ENCODE measurements around the gene USP48.

Gene USP48

GRCh38 chr1:21707891-21708290 lies 75.1 kb downstream of the USP48 start:
- H3K9me3 Mint-ChIP-seq, result no peaks in the 10 kb centered on the region
- H3K36me3 Mint-ChIP-seq, result peaks cover 96% of the 10 kb centered on the region
- no peaks in the 10 kb centered on the region for H3K4me1 Mint-ChIP-seq
- ATAC-seq, result no peak
- no peak overlapping the region for H3K27ac Mint-ChIP-seq
- no peak overlapping the region for H3K4me3 Mint-ChIP-seq
- peak in 1 of 2 donors; percentile 12 for DNase-seq (ENCODE audit: low spot score in 2 of 2)

GRCh38 chr1:21707086-21707840 lies 75.7 kb downstream of the USP48 start:
- Mint-ChIP-seq H3K4me1 (no peaks in the 10 kb centered on the region), H3K4me3 (no peak overlapping the region), H3K27ac (no peak overlapping the region), H3K36me3 (peaks cover 96% of the 10 kb centered on the region), H3K9me3 (no peaks in the 10 kb centered on the region)
- DNase-seq (ENCODE audit: low spot score in 2 of 2) (no peak), ATAC-seq (no peak)

GRCh38 chr1:21706151-21706835 lies 76.7 kb downstream of the USP48 start:
- DNase-seq (ENCODE audit: low spot score in 2 of 2) (peak in 1 of 2 donors; percentile 20), ATAC-seq (no peak)
- no peaks in the 10 kb centered on the region for H3K9me3 Mint-ChIP-seq
- H3K4me3 Mint-ChIP-seq, result no peak overlapping the region
- peaks cover 96% of the 10 kb centered on the region for H3K36me3 Mint-ChIP-seq
- H3K27ac Mint-ChIP-seq, result no peak overlapping the region
- no peaks in the 10 kb centered on the region for H3K4me1 Mint-ChIP-seq

- Mint-ChIP-seq H3K4me3 (no peak overlapping the region), H3K9me3 (no peaks in the 10 kb centered on the region), H3K27ac (no peak overlapping the region), H3K36me3 (peaks cover 100% of the 10 kb centered on the region), H3K4me1 (no peaks in the 10 kb centered on the region)
- no peak for ATAC-seq
- DNase-seq (ENCODE audit: low spot score in 2 of 2), result peak in 1 of 2 donors; percentile 12
These were observed 77.5 kb downstream of the USP48 start for GRCh38 chr1:21705303-21705980.

- Mint-ChIP-seq H3K36me3 (peaks cover 100% of the 10 kb centered on the region), H3K4me3 (no peak overlapping the region), H3K9me3 (no peaks in the 10 kb centered on the region), H3K27ac (peak overlapping the region; percentile 64), H3K4me1 (no peaks in the 10 kb centered on the region)
- DNase-seq (ENCODE audit: low spot score in 2 of 2) (no peak), ATAC-seq (no peak)
These were observed 78.8 kb downstream of the USP48 start for GRCh38 chr1:21704145-21704544.

GRCh38 chr1:21703318-21703963 lies 79.5 kb downstream of the USP48 start:
- DNase-seq (ENCODE audit: low spot score in 2 of 2), result no peak
- Mint-ChIP-seq H3K27ac (no peak overlapping the region), H3K4me1 (no peaks in the 10 kb centered on the region), H3K4me3 (no peak overlapping the region), H3K36me3 (peaks cover 100% of the 10 kb centered on the region), H3K9me3 (no peaks in the 10 kb centered on the region)
- ATAC-seq, result no peak

- no peak overlapping the region for H3K27ac Mint-ChIP-seq
- peaks cover 100% of the 10 kb centered on the region for H3K36me3 Mint-ChIP-seq
- DNase-seq (ENCODE audit: low spot score in 2 of 2) (no peak), ATAC-seq (no peak)
- no peaks in the 10 kb centered on the region for H3K4me1 Mint-ChIP-seq
- no peaks in the 10 kb centered on the region for H3K9me3 Mint-ChIP-seq
- no peak overlapping the region for H3K4me3 Mint-ChIP-seq
These were observed 80.2 kb downstream of the USP48 start for GRCh38 chr1:21702780-21703179.

GRCh38 chr1:21701401-21701800 lies 81.5 kb downstream of the USP48 start:
- peaks cover 100% of the 10 kb centered on the region for H3K36me3 Mint-ChIP-seq
- ATAC-seq (no peak), DNase-seq (ENCODE audit: low spot score in 2 of 2) (no peak)
- H3K4me1 Mint-ChIP-seq, result no peaks in the 10 kb centered on the region
- H3K4me3 Mint-ChIP-seq, result no peak overlapping the region
- peak overlapping the region; percentile 18 for H3K27ac Mint-ChIP-seq
- H3K9me3 Mint-ChIP-seq, result no peaks in the 10 kb centered on the region

GRCh38 chr1:21700094-21700493 lies 82.9 kb downstream of the USP48 start:
- Mint-ChIP-seq H3K36me3 (peaks cover 100% of the 10 kb centered on the region), H3K4me1 (no peaks in the 10 kb centered on the region), H3K9me3 (no peaks in the 10 kb centered on the region), H3K4me3 (no peak overlapping the region), H3K27ac (no peak overlapping the region)
- ATAC-seq (no peak), DNase-seq (ENCODE audit: low spot score in 2 of 2) (no peak)

GRCh38 chr1:21696931-21697330 lies 86.0 kb downstream of the USP48 start:
- no peaks in the 10 kb centered on the region for H3K4me1 Mint-ChIP-seq
- peaks cover 100% of the 10 kb centered on the region for H3K36me3 Mint-ChIP-seq
- H3K27ac Mint-ChIP-seq, result no peak overlapping the region
- ATAC-seq (no peak), DNase-seq (ENCODE audit: low spot score in 2 of 2) (no peak)
- no peak overlapping the region for H3K4me3 Mint-ChIP-seq
- H3K9me3 Mint-ChIP-seq, result no peaks in the 10 kb centered on the region

- no peaks in the 10 kb centered on the region for H3K9me3 Mint-ChIP-seq
- no peak overlapping the region for H3K27ac Mint-ChIP-seq
- H3K4me3 Mint-ChIP-seq, result no peak overlapping the region
- H3K36me3 Mint-ChIP-seq, result peaks cover 100% of the 10 kb centered on the region
- DNase-seq (ENCODE audit: low spot score in 2 of 2) (no peak), ATAC-seq (no peak)
- H3K4me1 Mint-ChIP-seq, result no peaks in the 10 kb centered on the region
These were observed 89.2 kb downstream of the USP48 start for GRCh38 chr1:21693732-21694131.

GRCh38 chr1:21691739-21692138 lies 91.2 kb downstream of the USP48 start:
- H3K27ac Mint-ChIP-seq, result no peak overlapping the region
- ATAC-seq, result no peak
- no peak overlapping the region for H3K4me3 Mint-ChIP-seq
- no peak for DNase-seq (ENCODE audit: low spot score in 2 of 2)
- no peaks in the 10 kb centered on the region for H3K4me1 Mint-ChIP-seq
- peaks cover 100% of the 10 kb centered on the region for H3K36me3 Mint-ChIP-seq
- no peaks in the 10 kb centered on the region for H3K9me3 Mint-ChIP-seq

GRCh38 chr1:21689661-21690372 lies 93.1 kb downstream of the USP48 start:
- Mint-ChIP-seq H3K36me3 (peaks cover 100% of the 10 kb centered on the region), H3K9me3 (no peaks in the 10 kb centered on the region), H3K4me1 (no peaks in the 10 kb centered on the region), H3K4me3 (no peak overlapping the region), H3K27ac (no peak overlapping the region)
- DNase-seq (ENCODE audit: low spot score in 2 of 2) (no peak), ATAC-seq (no peak)

- Mint-ChIP-seq H3K9me3 (no peaks in the 10 kb centered on the region), H3K27ac (no peak overlapping the region), H3K4me3 (no peak overlapping the region), H3K4me1 (no peaks in the 10 kb centered on the region), H3K36me3 (peaks cover 100% of the 10 kb centered on the region)
- DNase-seq (ENCODE audit: low spot score in 2 of 2), result no peak
- no peak for ATAC-seq
These were observed 95.8 kb downstream of the USP48 start for GRCh38 chr1:21687081-21687529.
